ENCODE data around the gene ZNF512B. TPM values are rescaled to one million over a fixed set of nuclear protein-coding genes. Genes with fewer than 3 reads are reported as not detected.
"Not testable (repeated sequence)": the region's sequence is repeated elsewhere in the genome, so short reads cannot be mapped to it uniquely, and the experiment has no call there.

Gene ZNF512B
- total and polyA plus RNA-seq, 12 donors: 4.6 to 14.8 (median 13.6) TPM

DNA sequence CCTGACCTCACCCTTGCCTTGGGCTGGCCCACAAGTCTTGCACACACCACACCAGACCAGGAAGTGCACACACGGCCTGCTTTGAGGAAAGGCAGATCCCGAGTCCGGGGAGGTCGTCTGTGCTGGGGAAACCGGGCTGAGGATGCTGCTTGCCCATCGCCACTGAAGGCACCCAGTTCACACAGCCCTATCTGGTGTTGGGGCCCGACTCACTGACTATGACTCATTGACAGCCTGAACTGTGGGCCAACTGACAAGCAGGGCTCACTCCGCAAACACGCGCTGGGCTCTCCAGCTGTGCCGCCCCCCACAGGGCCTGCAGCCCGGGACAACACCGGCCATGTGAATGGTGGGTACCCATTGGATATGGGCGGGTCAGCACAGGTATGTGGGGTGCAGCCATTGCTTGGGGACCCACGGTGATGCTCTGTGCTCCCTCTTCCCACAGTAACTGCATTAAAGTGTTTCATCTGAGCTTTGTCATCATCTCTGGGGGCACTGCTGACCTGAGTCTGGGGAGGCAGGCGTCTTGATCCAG is 8.1 kb upstream of the ZNF512B start:
- intact Hi-C loops (cut with DNase I): loop anchor here in 4 of 10 donors (10.0 kb wide), 3 partner anchors 73 to 203 kb away; no protein-coding TSS in a partner anchor
- Histone ChIP-seq H3K27ac (peak overlapping the region in 4 of 10 donors; percentile 80 to 92 (median 88)), H3K4me3 (peak overlapping the region in 1 of 10 donors; percentile 97), H3K4me1 (peaks cover 21 to 56% (median 50%) of the 10 kb centered on the region in 9 donors), H3K36me3 (peaks cover 0 to 10% (median 0%) of the 10 kb centered on the region in 9 donors), H3K27me3 (no peaks in the 10 kb centered on the region), H3K9me3 (no peaks in the 10 kb centered on the region)
- ATAC-seq (peak in 1 of 8 donors; percentile 1), DNase-seq (peak; percentile 10 to 14)
- 69 to 72% methylated on average over 16 of the region's 16 CpGs for WGBS, 2 donors
- TF ChIP-seq CTCF (IDR thresholded peaks at IDR 0.05): no peak

DNA sequence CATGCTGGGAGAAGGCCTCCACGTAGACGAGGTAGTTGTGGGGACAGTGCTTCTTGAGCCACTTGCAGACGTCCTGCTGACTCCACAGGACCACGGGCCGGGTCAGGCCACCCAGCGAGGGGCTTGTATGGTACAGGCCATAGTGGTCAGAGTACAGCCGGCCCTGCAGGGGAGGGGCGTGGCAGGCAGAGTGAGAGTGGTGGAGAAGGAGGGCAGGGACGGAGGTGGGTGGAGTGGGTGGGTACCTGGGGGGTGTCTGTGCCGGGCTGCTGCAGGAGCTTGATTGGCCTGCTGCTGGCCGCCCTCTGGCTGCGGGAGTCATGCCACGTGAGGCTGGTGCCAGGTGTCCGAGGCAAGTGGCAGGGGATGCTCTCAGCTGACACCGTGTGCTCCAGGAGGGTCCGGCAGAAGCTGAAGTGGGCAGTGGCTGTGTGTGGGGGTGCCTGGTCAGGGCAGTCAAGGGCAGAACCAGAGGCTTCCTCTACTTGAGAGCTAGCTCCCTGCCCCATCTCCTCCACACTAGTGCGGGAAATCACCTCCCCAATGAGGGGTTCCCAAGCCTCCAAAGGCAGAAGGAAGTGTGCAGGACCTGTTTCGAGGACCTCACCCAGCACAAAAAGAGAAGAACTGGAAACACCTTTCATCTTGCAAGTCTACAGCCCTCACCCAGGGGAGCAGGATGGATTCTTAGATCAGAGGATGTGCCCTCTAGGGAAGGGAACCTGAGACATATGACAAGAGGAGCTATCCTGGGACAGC is 7.4 kb upstream of the ZNF512B start:
- no peaks in the 10 kb centered on the region for H3K9me3 ChIP-seq
- no peaks in the 10 kb centered on the region for H3K27me3 ChIP-seq
- intact Hi-C loops (cut with DNase I): loop anchor here in 4 of 10 donors (10.0 kb wide), 3 partner anchors 72 to 202 kb away; no protein-coding TSS in a partner anchor
- H3K4me1 ChIP-seq: peaks cover 17 to 55% (median 47%) of the 10 kb centered on the region in 9 donors
- DNase-seq (peak in 1 of 2 donors; percentile 11), ATAC-seq (no peak)
- WGBS, 2 donors: 91 to 93% methylated on average over 18 of the region's 18 CpGs
- no peak overlapping the region for H3K27ac ChIP-seq
- TF ChIP-seq CTCF (IDR thresholded peaks at IDR 0.05): no peak
- peaks cover 0 to 9% (median 0%) of the 10 kb centered on the region in 9 donors for H3K36me3 ChIP-seq
- H3K4me3 ChIP-seq: no peak overlapping the region

DNA sequence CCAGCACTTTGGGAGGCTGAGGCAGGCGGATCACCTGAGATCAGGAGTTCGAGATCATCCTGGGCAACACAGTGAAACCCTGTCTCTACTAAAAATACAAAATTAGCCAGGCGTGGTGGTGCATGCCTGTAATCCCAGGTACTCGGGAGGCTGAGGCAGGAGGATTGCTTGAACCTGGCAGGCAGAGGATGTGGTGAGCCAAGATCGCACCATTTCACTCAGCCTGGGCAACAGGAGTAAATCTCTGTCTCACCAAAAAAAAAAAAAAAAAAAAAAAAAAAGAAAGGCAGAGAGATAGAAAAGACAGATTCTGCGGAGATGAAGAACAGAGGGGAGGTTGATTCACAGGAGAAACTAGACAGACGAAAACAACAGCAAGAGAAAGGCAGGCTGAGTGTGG is 6.8 kb upstream of the ZNF512B start:
- H3K27me3 ChIP-seq, ATAC-seq, H3K27ac ChIP-seq, H3K36me3 ChIP-seq, DNase-seq, H3K9me3 ChIP-seq, H3K4me3 ChIP-seq: not testable (repeated sequence)
- 96% methylated on average over 7 of the region's 7 CpGs for WGBS, 2 donors
- intact Hi-C loops (cut with DNase I): loop anchor here in 4 of 10 donors (10.0 kb wide), 3 partner anchors 72 to 202 kb away; no protein-coding TSS in a partner anchor
- H3K4me1 ChIP-seq: peaks cover 13 to 55% (median 47%) of the 10 kb centered on the region in 9 donors

GRCh38 chr20:63974402-63975200 is 4.9 kb upstream of the ZNF512B start:
- Histone ChIP-seq H3K27me3 (no peaks in the 10 kb centered on the region), H3K36me3 (peaks cover 0 to 9% (median 0%) of the 10 kb centered on the region in 9 donors), H3K4me1 (peaks cover 10 to 51% (median 46%) of the 10 kb centered on the region in 9 donors), H3K4me3 (no peak overlapping the region), H3K27ac (no peak overlapping the region), H3K9me3 (no peaks in the 10 kb centered on the region)
- DNase-seq (peak; percentile 11 to 22), ATAC-seq (no peak)
- WGBS, 2 donors: 78 to 80% methylated on average over 19 of the region's 19 CpGs
- intact Hi-C loops (cut with DNase I): loop anchor here (1.0 to 10.0 kb wide), 11 partner anchors 62 to 437 kb away; partner anchors contain the start of gene PTK6 (in 4 of the 10)
- TF ChIP-seq CTCF (IDR thresholded peaks at IDR 0.05): no peak

Data from heart right ventricle (tissue), 16 donors.